ENCODE measurements around the gene PPARA. TPM values are rescaled to one million over a fixed set of nuclear protein-coding genes. Genes with fewer than 3 reads are reported as not detected.
A peak's percentile ranks its signal among the peaks of the same experiment; 100 is the strongest.

PPARA gene
- total and polyA plus RNA-seq, 7 experiments from 2014 or later: 3.7 to 21.6 (median 16.4) TPM

GRCh38 chr22:46281866-46282678 is 131.7 kb downstream of the PPARA start:
- peak overlapping the region in 1 of 9 donors; percentile 30 for H3K27ac Mint-ChIP-seq
- no peak for ATAC-seq
- H3K9me3 Mint-ChIP-seq: no peaks in the 10 kb centered on the region
- CTCF ChIA-PET: no interaction called here
- peaks cover 0 to 8% (median 0%) of the 10 kb centered on the region in 7 donors for H3K4me1 Mint-ChIP-seq
- Histone ChIP-seq H3K27me3 (ENCODE audit: control insufficient read depth in 2 of 2, insufficient read depth in 2 of 2, low read length in 2 of 2) (no peaks in the 10 kb centered on the region), H3K9me3 (ENCODE audit: control insufficient read depth in 2 of 3, low read length in 3 of 3) (no peaks in the 10 kb centered on the region), H3K4me1 (ENCODE audit: control insufficient read depth in 2 of 2, insufficient read depth in 2 of 2, low read length in 2 of 2) (peaks cover 0 to 30% of the 10 kb centered on the region in 2 donors), H3K4me3 (ENCODE audit: low read length) (no peak overlapping the region), H3K36me3 (ENCODE audit: control insufficient read depth in 2 of 3, insufficient read depth in 3 of 3, low read length in 3 of 3) (peaks cover 0 to 16% (median 0%) of the 10 kb centered on the region in 3 experiments), H3K27ac (ENCODE audit: low read depth, low read length) (no peak overlapping the region)
- H3K4me3 Mint-ChIP-seq: peak overlapping the region in 1 of 10 donors; percentile 66
- POLR2A ChIA-PET: no interaction called here
- peaks cover 0 to 42% (median 14%) of the 10 kb centered on the region in 5 donors for H3K36me3 Mint-ChIP-seq
- DNase-seq: no peak
- H3K27me3 Mint-ChIP-seq: no peaks in the 10 kb centered on the region
- intact Hi-C loops (cut with micrococcal nuclease): no loop called here

GRCh38 chr22:46286006-46286405 is 135.7 kb downstream of the PPARA start:
- Mint-ChIP-seq H3K4me3 (peak overlapping the region in 1 of 10 donors; percentile 2), H3K36me3 (peaks cover 0 to 25% (median 9%) of the 10 kb centered on the region in 5 donors), H3K27me3 (no peaks in the 10 kb centered on the region), H3K9me3 (no peaks in the 10 kb centered on the region), H3K27ac (peak overlapping the region in 1 of 9 donors; percentile 63), H3K4me1 (peaks cover 0 to 22% (median 0%) of the 10 kb centered on the region in 7 donors)
- H3K9me3 ChIP-seq (ENCODE audit: control insufficient read depth in 2 of 3, low read length in 3 of 3): no peaks in the 10 kb centered on the region
- H3K36me3 ChIP-seq (ENCODE audit: control insufficient read depth in 2 of 3, insufficient read depth in 3 of 3, low read length in 3 of 3): peaks cover 0 to 4% (median 0%) of the 10 kb centered on the region in 3 experiments
- no peak for ATAC-seq
- no peak for DNase-seq
- H3K4me1 ChIP-seq (ENCODE audit: control insufficient read depth in 2 of 2, insufficient read depth in 2 of 2, low read length in 2 of 2): peaks cover 0 to 36% of the 10 kb centered on the region in 2 donors
- no peaks in the 10 kb centered on the region for H3K27me3 ChIP-seq (ENCODE audit: control insufficient read depth in 2 of 2, insufficient read depth in 2 of 2, low read length in 2 of 2)
- H3K27ac ChIP-seq (ENCODE audit: low read depth, low read length): no peak overlapping the region
- ChIA-PET POLR2A (no interaction called here), CTCF (interaction anchor here (0.7 kb wide), 1 partner anchor 238 kb away, joined by 3 read pairs; no protein-coding TSS in a partner anchor)
- intact Hi-C loops (cut with micrococcal nuclease): no loop called here
- H3K4me3 ChIP-seq (ENCODE audit: low read length): no peak overlapping the region

GRCh38 chr22:46286941-46287872 is 136.9 kb downstream of the PPARA start:
- peak overlapping the region in 4 of 10 donors; percentile 12 to 72 (median 52) for H3K4me3 Mint-ChIP-seq
- intact Hi-C loops (cut with micrococcal nuclease): no loop called here
- ChIA-PET CTCF (no interaction called here), POLR2A (interaction anchor here (1.6 kb wide), 1 partner anchor 9 kb away, joined by 5 read pairs; the partner anchor contains the start of gene GTSE1)
- H3K27me3 Mint-ChIP-seq: no peaks in the 10 kb centered on the region
- no peaks in the 10 kb centered on the region for H3K27me3 ChIP-seq (ENCODE audit: control insufficient read depth in 2 of 2, insufficient read depth in 2 of 2, low read length in 2 of 2)
- ATAC-seq (no peak), DNase-seq (no peak)
- H3K4me3 ChIP-seq (ENCODE audit: low read length): no peak overlapping the region
- H3K27ac ChIP-seq (ENCODE audit: low read depth, low read length): no peak overlapping the region
- peak overlapping the region in 2 of 9 donors; percentile 13 to 82 for H3K27ac Mint-ChIP-seq
- H3K4me1 Mint-ChIP-seq: peaks cover 0 to 22% (median 0%) of the 10 kb centered on the region in 7 donors
- peaks cover 0 to 26% of the 10 kb centered on the region in 2 donors for H3K4me1 ChIP-seq (ENCODE audit: control insufficient read depth in 2 of 2, insufficient read depth in 2 of 2, low read length in 2 of 2)
- peaks cover 0 to 4% (median 0%) of the 10 kb centered on the region in 3 experiments for H3K36me3 ChIP-seq (ENCODE audit: control insufficient read depth in 2 of 3, insufficient read depth in 3 of 3, low read length in 3 of 3)
- H3K9me3 Mint-ChIP-seq: peaks cover 0 to 2% (median 0%) of the 10 kb centered on the region in 11 donors
- no peaks in the 10 kb centered on the region for H3K9me3 ChIP-seq (ENCODE audit: control insufficient read depth in 2 of 3, low read length in 3 of 3)
- peaks cover under 1 to 26% (median 11%) of the 10 kb centered on the region in 5 donors for H3K36me3 Mint-ChIP-seq

- peak overlapping the region in 4 of 10 donors; percentile 34 to 72 (median 56) for H3K4me3 Mint-ChIP-seq
- H3K27me3 ChIP-seq (ENCODE audit: control insufficient read depth in 2 of 2, insufficient read depth in 2 of 2, low read length in 2 of 2): no peaks in the 10 kb centered on the region
- H3K4me1 Mint-ChIP-seq: peaks cover 0 to 24% (median 4%) of the 10 kb centered on the region in 7 donors
- H3K9me3 ChIP-seq (ENCODE audit: control insufficient read depth in 2 of 3, low read length in 3 of 3): no peaks in the 10 kb centered on the region
- no peaks in the 10 kb centered on the region for H3K27me3 Mint-ChIP-seq
- no peak overlapping the region for H3K4me3 ChIP-seq (ENCODE audit: low read length)
- intact Hi-C loops (cut with micrococcal nuclease): no loop called here
- H3K9me3 Mint-ChIP-seq: peaks cover 0 to 5% (median 0%) of the 10 kb centered on the region in 11 donors
- CTCF ChIA-PET: no interaction called here
- POLR2A ChIA-PET: interaction anchor here (1.6 kb wide), 1 partner anchor 8 kb away, joined by 5 read pairs; the partner anchor contains the start of gene GTSE1
- ATAC-seq (peak; percentile 79), DNase-seq (no peak)
- peak overlapping the region in 2 of 9 donors; percentile 13 to 82 for H3K27ac Mint-ChIP-seq
- peaks cover 0 to 26% of the 10 kb centered on the region in 2 donors for H3K4me1 ChIP-seq (ENCODE audit: control insufficient read depth in 2 of 2, insufficient read depth in 2 of 2, low read length in 2 of 2)
- H3K27ac ChIP-seq (ENCODE audit: low read depth, low read length): no peak overlapping the region
- no peaks in the 10 kb centered on the region for H3K36me3 ChIP-seq (ENCODE audit: control insufficient read depth in 2 of 3, insufficient read depth in 3 of 3, low read length in 3 of 3)
- H3K36me3 Mint-ChIP-seq: peaks cover 4 to 33% (median 15%) of the 10 kb centered on the region in 5 donors
These were observed 137.8 kb downstream of the PPARA start for GRCh38 chr22:46287873-46288751.

GRCh38 chr22:46288846-46289243 is 138.5 kb downstream of the PPARA start:
- H3K9me3 ChIP-seq (ENCODE audit: control insufficient read depth in 2 of 3, low read length in 3 of 3): no peaks in the 10 kb centered on the region
- no peaks in the 10 kb centered on the region for H3K36me3 ChIP-seq (ENCODE audit: control insufficient read depth in 2 of 3, insufficient read depth in 3 of 3, low read length in 3 of 3)
- H3K27me3 Mint-ChIP-seq: no peaks in the 10 kb centered on the region
- ATAC-seq: no peak
- peaks cover 4 to 35% (median 14%) of the 10 kb centered on the region in 5 donors for H3K36me3 Mint-ChIP-seq
- intact Hi-C loops (cut with micrococcal nuclease): no loop called here
- ChIA-PET POLR2A (interaction anchor here (1.3 kb wide), 1 partner anchor 39 kb away, joined by 4 read pairs; the partner anchor contains the start of gene CDPF1), CTCF (no interaction called here)
- peaks cover 0 to 26% of the 10 kb centered on the region in 2 donors for H3K4me1 ChIP-seq (ENCODE audit: control insufficient read depth in 2 of 2, insufficient read depth in 2 of 2, low read length in 2 of 2)
- H3K4me1 Mint-ChIP-seq: peaks cover 0 to 31% (median 4%) of the 10 kb centered on the region in 7 donors
- H3K9me3 Mint-ChIP-seq: peaks cover 0 to 5% (median 0%) of the 10 kb centered on the region in 11 donors
- no peak overlapping the region for H3K4me3 ChIP-seq (ENCODE audit: low read length)
- H3K27me3 ChIP-seq (ENCODE audit: control insufficient read depth in 2 of 2, insufficient read depth in 2 of 2, low read length in 2 of 2): no peaks in the 10 kb centered on the region
- H3K27ac Mint-ChIP-seq: peak overlapping the region in 1 of 9 donors; percentile 82
- H3K27ac ChIP-seq (ENCODE audit: low read depth, low read length): no peak overlapping the region
- H3K4me3 Mint-ChIP-seq: peak overlapping the region in 1 of 10 donors; percentile 71
- no peak for DNase-seq
